Activated CD4-positive, alpha-beta T cell treated with anti-CD3 and anti-CD28 coated beads for 48 hours (primary cell): ENCODE data around the gene THOC1.
"Not testable (repeated sequence)": the region's sequence is repeated elsewhere in the genome, so short reads cannot be mapped to it uniquely, and the experiment has no call there.

Experiments used
- DNase-seq: peaks from one replicate; pipeline ENCODE4 v3.0.0-alpha.2; 2020

Gene THOC1, protein sequence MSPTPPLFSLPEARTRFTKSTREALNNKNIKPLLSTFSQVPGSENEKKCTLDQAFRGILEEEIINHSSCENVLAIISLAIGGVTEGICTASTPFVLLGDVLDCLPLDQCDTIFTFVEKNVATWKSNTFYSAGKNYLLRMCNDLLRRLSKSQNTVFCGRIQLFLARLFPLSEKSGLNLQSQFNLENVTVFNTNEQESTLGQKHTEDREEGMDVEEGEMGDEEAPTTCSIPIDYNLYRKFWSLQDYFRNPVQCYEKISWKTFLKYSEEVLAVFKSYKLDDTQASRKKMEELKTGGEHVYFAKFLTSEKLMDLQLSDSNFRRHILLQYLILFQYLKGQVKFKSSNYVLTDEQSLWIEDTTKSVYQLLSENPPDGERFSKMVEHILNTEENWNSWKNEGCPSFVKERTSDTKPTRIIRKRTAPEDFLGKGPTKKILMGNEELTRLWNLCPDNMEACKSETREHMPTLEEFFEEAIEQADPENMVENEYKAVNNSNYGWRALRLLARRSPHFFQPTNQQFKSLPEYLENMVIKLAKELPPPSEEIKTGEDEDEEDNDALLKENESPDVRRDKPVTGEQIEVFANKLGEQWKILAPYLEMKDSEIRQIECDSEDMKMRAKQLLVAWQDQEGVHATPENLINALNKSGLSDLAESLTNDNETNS

GRCh38 chr18:267688-268552 is at the start of gene THOC1:
THOC1 (minus strand) TSS chr18:268047; CDS start chr18:268019, 28 bp downstream.
- peak; percentile 98 for DNase-seq

DNA sequence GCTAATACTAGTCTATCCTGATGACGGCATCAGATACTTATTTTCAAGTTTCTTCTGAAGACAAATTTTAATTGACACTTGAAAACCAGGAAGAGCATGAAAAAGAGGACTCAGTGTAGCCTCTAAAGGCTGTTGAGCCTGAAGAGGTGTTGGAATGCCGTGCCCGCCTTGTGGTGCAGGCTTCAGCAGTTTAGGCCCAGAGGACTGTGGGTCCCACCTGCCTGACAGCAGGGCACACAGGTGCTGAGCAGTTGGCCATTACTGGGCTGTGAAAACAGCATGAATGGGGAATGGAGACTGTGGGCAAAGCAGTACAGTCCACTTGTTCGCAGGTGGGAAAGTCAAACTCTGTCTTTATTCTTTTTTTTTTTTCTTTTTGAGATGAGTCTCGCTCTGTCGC is 49.8 kb upstream of the THOC1 start:
- no peak for DNase-seq

- DNase-seq: no peak
Observed at GRCh38 chr18:316393-316792, 48.5 kb upstream of the THOC1 start.

DNA sequence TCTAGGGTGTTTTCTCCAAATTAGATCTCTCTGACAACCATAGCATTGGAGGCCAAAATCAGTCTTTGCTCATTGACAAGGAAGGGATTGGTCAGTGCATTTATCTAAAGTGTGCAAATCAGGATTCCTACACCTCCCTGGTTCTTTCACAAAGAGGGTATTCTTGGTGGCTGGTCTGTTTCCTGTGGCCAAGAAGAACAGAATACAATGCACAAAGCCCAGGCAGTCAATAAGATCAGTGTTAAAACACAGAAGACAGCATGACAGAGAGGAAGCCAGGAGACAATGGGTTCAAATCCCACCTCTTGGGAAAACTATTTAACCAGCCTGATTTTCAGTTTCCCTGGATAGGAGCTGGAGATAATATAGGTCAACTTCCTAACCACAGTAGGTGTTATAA is 46.1 kb upstream of the THOC1 start:
- DNase-seq: no peak

- no peak for DNase-seq
Observed at GRCh38 chr18:312415-312814, 44.6 kb upstream of the THOC1 start.

GRCh38 chr18:310042-310441 is 42.2 kb upstream of the THOC1 start:
- DNase-seq: no peak

- DNase-seq: not testable (repeated sequence)
Observed at GRCh38 chr18:308086-308485, 40.2 kb upstream of the THOC1 start.

DNA sequence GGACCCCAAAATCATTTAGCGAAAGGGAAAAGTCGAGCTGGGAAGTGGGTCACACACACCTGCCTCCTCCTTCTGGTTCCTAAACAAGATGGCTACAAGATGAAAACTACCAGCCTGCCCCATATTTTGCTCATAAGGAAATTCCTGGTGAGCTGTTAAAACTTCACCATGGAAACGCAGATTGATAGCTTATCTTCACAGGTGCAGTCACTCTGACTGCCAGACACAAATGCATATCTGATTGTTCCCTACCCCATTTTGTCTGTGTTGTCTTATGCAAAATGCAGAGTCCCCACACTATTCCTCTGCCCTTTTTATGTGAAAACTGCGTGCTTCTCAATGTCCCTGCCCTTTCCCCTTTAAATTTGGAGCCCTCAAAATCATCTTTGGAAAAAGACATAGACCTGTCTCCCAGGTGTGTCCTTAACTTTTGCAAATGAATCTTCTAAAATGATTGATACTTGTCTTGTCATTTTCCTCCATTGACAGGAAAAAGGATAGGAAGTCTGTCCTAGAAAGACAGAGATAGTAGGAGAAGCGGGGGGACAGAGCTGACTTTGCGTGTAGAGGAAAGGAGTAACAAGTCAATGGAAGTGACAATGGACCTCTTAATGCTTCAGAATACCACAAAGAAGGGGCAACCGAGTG is 38.9 kb upstream of the THOC1 start:
- no peak for DNase-seq

- no peak for DNase-seq
Observed at GRCh38 chr18:305003-305501, 37.2 kb upstream of the THOC1 start.

- DNase-seq: no peak
Observed at GRCh38 chr18:303607-304006, 35.8 kb upstream of the THOC1 start.

DNA sequence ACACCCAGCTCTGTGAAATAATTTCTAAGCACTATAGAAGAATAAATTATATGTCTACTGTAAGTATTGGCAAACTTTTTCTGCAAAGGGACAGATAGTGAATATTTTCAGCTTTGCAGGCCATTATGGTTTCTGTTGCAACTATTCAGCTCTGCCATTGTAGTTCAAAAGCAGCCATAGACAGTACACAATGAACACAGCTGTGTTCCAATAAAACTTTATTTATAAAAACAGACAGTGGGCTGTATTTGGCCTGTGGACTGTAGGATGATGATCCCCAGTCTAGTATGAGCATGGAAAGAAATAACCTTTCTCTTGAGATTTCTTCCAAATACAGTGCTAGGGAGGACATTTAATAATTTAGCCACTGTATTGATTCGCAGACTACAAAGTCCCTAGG is 35.2 kb upstream of the THOC1 start:
- no peak for DNase-seq

- DNase-seq: no peak
Observed at GRCh38 chr18:302097-302496, 34.2 kb upstream of the THOC1 start.

DNA sequence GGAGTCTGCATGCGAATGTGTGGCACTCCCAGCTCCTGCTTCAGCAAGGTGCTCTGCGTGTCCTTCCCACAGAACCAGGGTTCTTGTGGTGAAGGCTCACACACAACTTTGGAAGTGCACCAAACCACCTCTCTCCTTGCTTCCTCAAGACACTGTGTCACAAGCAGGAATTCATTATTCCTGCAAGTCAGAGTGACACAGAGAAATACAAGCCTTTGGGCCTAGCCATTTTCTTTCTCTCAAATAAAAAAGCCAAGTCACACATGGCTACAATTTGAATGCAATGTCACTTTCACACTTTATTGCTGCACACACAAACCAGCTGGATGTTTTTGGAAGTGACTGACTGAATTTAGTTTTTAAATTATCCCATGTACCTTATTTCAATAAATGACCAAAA is 30.1 kb upstream of the THOC1 start:
- no peak for DNase-seq

DNA sequence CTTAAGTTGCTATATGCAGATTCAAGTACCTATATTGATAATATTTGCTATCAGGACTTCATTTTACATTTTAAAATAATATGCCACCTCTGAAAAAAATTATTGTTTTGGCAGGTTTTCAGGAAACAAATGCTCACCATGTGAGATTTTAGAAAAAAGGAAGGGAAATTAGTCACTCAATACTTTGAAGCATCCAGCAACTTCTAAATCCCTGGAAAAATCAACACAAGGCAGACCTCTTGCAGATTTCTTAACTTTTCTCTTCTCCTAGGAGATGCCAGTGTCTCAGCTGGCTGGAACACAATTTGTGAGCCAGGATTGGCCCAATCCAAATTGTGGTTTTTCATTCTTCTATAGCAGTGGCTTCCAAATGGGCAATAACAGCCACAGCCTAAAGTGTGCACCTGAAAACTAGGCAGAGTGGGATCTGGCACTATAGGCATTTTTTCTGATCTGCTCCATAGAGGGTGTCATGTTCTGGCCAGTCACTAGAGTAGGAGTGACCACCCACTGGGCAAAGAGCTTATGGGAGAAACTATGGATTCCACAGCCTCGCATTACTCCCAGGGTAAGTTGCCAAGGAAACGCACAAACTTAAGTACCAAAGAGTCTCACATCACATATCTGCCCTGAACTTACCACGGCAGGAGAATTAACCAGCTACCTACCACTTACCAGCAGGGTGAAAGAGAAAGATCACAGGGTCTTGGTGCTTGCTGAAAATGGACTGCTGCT is 28.1 kb upstream of the THOC1 start:
- DNase-seq: no peak

DNA sequence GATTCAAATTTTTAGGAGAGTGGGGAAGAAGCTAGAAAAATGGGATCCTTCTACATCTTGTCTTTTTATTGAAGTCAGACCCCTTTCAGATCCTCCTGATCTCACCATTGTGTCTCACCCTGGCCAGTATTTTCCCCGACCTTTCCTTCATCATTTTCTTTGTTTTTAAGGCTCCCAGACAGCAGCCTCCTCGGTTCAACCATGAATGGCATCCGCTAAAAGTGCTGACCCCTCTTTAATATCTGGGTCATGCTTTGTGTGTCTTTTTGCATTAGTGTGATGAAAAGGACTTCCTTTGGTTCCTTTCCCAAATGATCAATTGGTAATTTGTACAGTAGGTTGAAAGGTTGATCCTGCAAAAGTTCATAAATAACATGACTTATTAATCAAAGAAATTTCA is 26.7 kb upstream of the THOC1 start:
- DNase-seq: no peak

DNA sequence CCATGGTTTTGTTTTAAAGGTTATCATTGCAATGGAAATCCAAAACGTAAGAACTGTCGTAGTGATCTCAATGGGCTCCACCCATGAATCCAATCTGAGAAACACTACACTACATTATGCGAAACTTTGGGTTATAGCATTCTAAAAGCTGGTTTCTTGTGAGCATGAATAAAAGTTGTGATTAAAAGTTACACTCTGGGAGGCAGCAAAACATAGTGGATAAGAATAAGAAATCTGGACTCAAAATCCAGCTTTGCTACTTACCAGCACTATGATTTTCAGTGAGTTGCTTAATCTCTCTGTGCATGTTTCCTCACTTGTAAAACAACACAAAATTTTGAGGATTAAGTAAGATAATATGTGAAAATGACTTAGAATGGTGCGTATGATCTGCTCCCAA is 25.7 kb upstream of the THOC1 start:
- DNase-seq: no peak

DNA sequence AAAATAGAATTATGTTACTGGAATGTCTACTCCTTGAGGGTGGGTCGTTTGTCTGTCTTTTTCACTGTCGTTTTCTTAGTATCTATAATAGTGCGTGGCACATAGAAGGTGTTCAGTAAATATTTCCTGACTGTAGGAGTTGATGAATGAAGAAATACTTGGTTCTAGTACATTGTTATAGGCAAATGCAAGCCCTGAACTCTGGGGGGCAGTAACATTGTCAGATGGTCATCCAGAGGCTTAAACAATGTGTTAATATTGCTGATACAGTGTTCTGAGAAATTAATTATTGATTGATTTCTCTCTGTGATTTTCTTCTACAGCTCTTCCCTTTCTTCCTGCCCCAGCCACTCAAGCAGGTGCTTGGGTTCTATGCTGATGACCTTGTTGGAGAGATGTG is 24.4 kb upstream of the THOC1 start:
- no peak for DNase-seq

GRCh38 chr18:289970-290369 is 22.1 kb upstream of the THOC1 start:
- DNase-seq: not testable (repeated sequence)

DNA sequence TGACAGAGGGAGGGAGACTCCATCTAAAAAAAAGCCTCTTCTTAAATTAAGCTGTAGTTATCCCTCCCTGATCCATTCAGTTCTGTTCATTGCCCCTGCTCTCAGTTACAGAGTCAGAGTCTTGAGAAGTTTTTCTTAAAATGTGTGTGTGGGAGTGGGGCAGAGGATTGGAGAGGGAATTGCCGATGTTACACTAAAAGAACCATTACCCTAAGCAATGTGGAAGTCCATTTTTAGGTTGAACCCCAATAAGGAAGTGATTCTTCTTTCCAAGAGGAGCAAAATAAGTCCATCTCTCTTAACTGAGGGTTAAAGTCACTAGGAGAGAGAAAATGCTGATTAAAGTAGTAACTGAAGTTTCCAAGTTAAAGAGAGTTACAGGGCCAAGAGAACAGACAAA is 21.2 kb upstream of the THOC1 start:
- DNase-seq: no peak

- DNase-seq: no peak
Observed at GRCh38 chr18:286515-287310, 18.9 kb upstream of the THOC1 start.

GRCh38 chr18:285817-286216 is 18.0 kb upstream of the THOC1 start:
- no peak for DNase-seq
